Measurements from ENCODE around the gene FALEC.
"Not testable (repeated sequence)": the region's sequence is repeated elsewhere in the genome, so short reads cannot be mapped to it uniquely, and the experiment has no call there.

Gene FALEC

GRCh38 chr1:150579945-150580642 is 64.5 kb downstream of the FALEC start:
- ATAC-seq (ENCODE audit: insufficient read depth, low read depth) (peak; percentile 6; the same call in 2 of the 3 replicates), DNase-seq (no peak)
- Histone ChIP-seq H3K9ac (ENCODE audit: low read depth, low read length) (peak overlapping the region; percentile 95), H3K79me2 (ENCODE audit: insufficient read depth, low read length) (peaks cover 45% of the 10 kb centered on the region), H2AFZ (ENCODE audit: low read depth, low read length) (peak overlapping the region; percentile 80), H3K27me3 (ENCODE audit: insufficient read depth, low read length, poor library complexity) (no peaks in the 10 kb centered on the region), H3K4me1 (ENCODE audit: insufficient read depth, low read length) (peaks cover 34% of the 10 kb centered on the region), H3K4me2 (ENCODE audit: insufficient read depth, low read length) (peak overlapping the region; percentile 84), H3K27ac (ENCODE audit: low read length) (peak overlapping the region; percentile 82), H4K20me1 (ENCODE audit: insufficient read depth, low read length) (peaks cover 41% of the 10 kb centered on the region), H3K9me3 (ENCODE audit: insufficient read depth, low read length, severe bottlenecking) (no peaks in the 10 kb centered on the region), H3K36me3 (ENCODE audit: insufficient read depth, low read length) (peaks cover 40% of the 10 kb centered on the region), H3K4me3 (ENCODE audit: low read depth in 1 of 2, low read length in 2 of 2) (peak overlapping the region; percentile 78 to 83; a peak in 3 of 4 replicates)
- TF ChIP-seq EZH2 (IDR thresholded peaks at IDR 0.05; ENCODE audit: borderline replicate concordance, low read depth, low read length, severe bottlenecking): no peak
- TF ChIP-seq, protein P1, sequence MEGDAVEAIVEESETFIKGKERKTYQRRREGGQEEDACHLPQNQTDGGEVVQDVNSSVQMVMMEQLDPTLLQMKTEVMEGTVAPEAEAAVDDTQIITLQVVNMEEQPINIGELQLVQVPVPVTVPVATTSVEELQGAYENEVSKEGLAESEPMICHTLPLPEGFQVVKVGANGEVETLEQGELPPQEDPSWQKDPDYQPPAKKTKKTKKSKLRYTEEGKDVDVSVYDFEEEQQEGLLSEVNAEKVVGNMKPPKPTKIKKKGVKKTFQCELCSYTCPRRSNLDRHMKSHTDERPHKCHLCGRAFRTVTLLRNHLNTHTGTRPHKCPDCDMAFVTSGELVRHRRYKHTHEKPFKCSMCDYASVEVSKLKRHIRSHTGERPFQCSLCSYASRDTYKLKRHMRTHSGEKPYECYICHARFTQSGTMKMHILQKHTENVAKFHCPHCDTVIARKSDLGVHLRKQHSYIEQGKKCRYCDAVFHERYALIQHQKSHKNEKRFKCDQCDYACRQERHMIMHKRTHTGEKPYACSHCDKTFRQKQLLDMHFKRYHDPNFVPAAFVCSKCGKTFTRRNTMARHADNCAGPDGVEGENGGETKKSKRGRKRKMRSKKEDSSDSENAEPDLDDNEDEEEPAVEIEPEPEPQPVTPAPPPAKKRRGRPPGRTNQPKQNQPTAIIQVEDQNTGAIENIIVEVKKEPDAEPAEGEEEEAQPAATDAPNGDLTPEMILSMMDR (IDR thresholded peaks at IDR 0.05; ENCODE audit: borderline replicate concordance, extremely low read depth, low read length, poor library complexity, severe bottlenecking): no peak

GRCh38 chr1:150580966-150581365 is 65.4 kb downstream of the FALEC start:
- Histone ChIP-seq H3K4me1 (ENCODE audit: insufficient read depth, low read length) (peaks cover 25% of the 10 kb centered on the region), H3K79me2 (ENCODE audit: insufficient read depth, low read length) (peaks cover 37% of the 10 kb centered on the region), H3K36me3 (ENCODE audit: insufficient read depth, low read length) (peaks cover 31% of the 10 kb centered on the region), H4K20me1 (ENCODE audit: insufficient read depth, low read length) (peaks cover 32% of the 10 kb centered on the region)
- not testable (repeated sequence) for DNase-seq; H3K27ac ChIP-seq (ENCODE audit: low read length); ATAC-seq (ENCODE audit: insufficient read depth, low read depth); H3K4me2 ChIP-seq (ENCODE audit: insufficient read depth, low read length); H2AFZ ChIP-seq (ENCODE audit: low read depth, low read length); H3K4me3 ChIP-seq (ENCODE audit: low read depth in 1 of 2, low read length in 2 of 2); H3K9me3 ChIP-seq (ENCODE audit: insufficient read depth, low read length, severe bottlenecking); H3K9ac ChIP-seq (ENCODE audit: low read depth, low read length); H3K27me3 ChIP-seq (ENCODE audit: insufficient read depth, low read length, poor library complexity)

- H3K27me3 ChIP-seq (ENCODE audit: insufficient read depth, low read length, poor library complexity); ATAC-seq (ENCODE audit: insufficient read depth, low read depth); H3K4me3 ChIP-seq (ENCODE audit: low read depth in 1 of 2, low read length in 2 of 2); DNase-seq; H3K9ac ChIP-seq (ENCODE audit: low read depth, low read length); H3K27ac ChIP-seq (ENCODE audit: low read length); H3K9me3 ChIP-seq (ENCODE audit: insufficient read depth, low read length, severe bottlenecking); H2AFZ ChIP-seq (ENCODE audit: low read depth, low read length); H3K4me2 ChIP-seq (ENCODE audit: insufficient read depth, low read length): not testable (repeated sequence)
- Histone ChIP-seq H3K4me1 (ENCODE audit: insufficient read depth, low read length) (peaks cover 20% of the 10 kb centered on the region), H3K79me2 (ENCODE audit: insufficient read depth, low read length) (peaks cover 32% of the 10 kb centered on the region), H4K20me1 (ENCODE audit: insufficient read depth, low read length) (peaks cover 27% of the 10 kb centered on the region), H3K36me3 (ENCODE audit: insufficient read depth, low read length) (peaks cover 26% of the 10 kb centered on the region)
These were observed 65.9 kb downstream of the FALEC start for GRCh38 chr1:150581437-150581836.

DNA sequence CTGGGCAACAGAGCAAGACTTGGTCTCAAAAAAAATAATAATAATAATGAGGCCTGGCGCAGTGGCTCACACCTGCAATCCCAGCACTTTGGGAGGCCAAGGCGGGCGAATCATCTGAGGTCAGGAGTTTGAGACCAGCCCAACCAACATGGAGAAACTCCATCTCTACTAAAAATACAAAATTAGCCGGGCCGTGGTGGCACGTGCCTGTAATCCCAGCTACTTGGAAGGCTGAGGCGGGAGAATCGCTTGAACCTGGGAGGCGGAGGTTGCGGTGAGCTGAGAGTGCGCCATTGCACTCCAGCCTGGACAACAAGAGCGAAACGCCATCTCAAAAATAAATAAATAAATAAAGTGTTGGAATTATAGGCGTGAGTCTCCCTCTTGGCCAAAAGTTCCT is 66.4 kb downstream of the FALEC start:
- H4K20me1 ChIP-seq (ENCODE audit: insufficient read depth, low read length): peaks cover 22% of the 10 kb centered on the region
- H3K9me3 ChIP-seq (ENCODE audit: insufficient read depth, low read length, severe bottlenecking); DNase-seq; H3K27ac ChIP-seq (ENCODE audit: low read length); H3K9ac ChIP-seq (ENCODE audit: low read depth, low read length); H3K4me3 ChIP-seq (ENCODE audit: low read depth in 1 of 2, low read length in 2 of 2); H2AFZ ChIP-seq (ENCODE audit: low read depth, low read length); ATAC-seq (ENCODE audit: insufficient read depth, low read depth); H3K27me3 ChIP-seq (ENCODE audit: insufficient read depth, low read length, poor library complexity); H3K4me2 ChIP-seq (ENCODE audit: insufficient read depth, low read length): not testable (repeated sequence)
- peaks cover 21% of the 10 kb centered on the region for H3K36me3 ChIP-seq (ENCODE audit: insufficient read depth, low read length)
- peaks cover 27% of the 10 kb centered on the region for H3K79me2 ChIP-seq (ENCODE audit: insufficient read depth, low read length)
- peaks cover 15% of the 10 kb centered on the region for H3K4me1 ChIP-seq (ENCODE audit: insufficient read depth, low read length)

- Histone ChIP-seq H3K27me3 (ENCODE audit: insufficient read depth, low read length, poor library complexity) (no peaks in the 10 kb centered on the region), H3K9ac (ENCODE audit: low read depth, low read length) (no peak overlapping the region), H3K4me1 (ENCODE audit: insufficient read depth, low read length) (peaks cover 11% of the 10 kb centered on the region), H2AFZ (ENCODE audit: low read depth, low read length) (no peak overlapping the region), H3K36me3 (ENCODE audit: insufficient read depth, low read length) (peaks cover 17% of the 10 kb centered on the region), H3K4me3 (ENCODE audit: low read depth in 1 of 2, low read length in 2 of 2) (no peak overlapping the region), H3K79me2 (ENCODE audit: insufficient read depth, low read length) (peaks cover 23% of the 10 kb centered on the region), H3K9me3 (ENCODE audit: insufficient read depth, low read length, severe bottlenecking) (no peaks in the 10 kb centered on the region), H3K4me2 (ENCODE audit: insufficient read depth, low read length) (no peak overlapping the region), H4K20me1 (ENCODE audit: insufficient read depth, low read length) (peaks cover 18% of the 10 kb centered on the region), H3K27ac (ENCODE audit: low read length) (no peak overlapping the region)
- no peak for DNase-seq
- ATAC-seq (ENCODE audit: insufficient read depth, low read depth): no peak
- TF ChIP-seq, protein P1 (IDR thresholded peaks at IDR 0.05; ENCODE audit: borderline replicate concordance, extremely low read depth, low read length, poor library complexity, severe bottlenecking): no peak
- no peak for TF ChIP-seq EZH2 (IDR thresholded peaks at IDR 0.05; ENCODE audit: borderline replicate concordance, low read depth, low read length, severe bottlenecking)
These were observed 66.8 kb downstream of the FALEC start for GRCh38 chr1:150582371-150582770.

Data from DND-41 (cell line).